BJ (cell line): ENCODE data around the gene RHBDL2. TPM values are rescaled to one million over a fixed set of nuclear protein-coding genes. Genes with fewer than 3 reads are reported as not detected.
A peak's percentile ranks its signal among the peaks of the same experiment; 100 is the strongest.
"Not testable (repeated sequence)": the region's sequence is repeated elsewhere in the genome, so short reads cannot be mapped to it uniquely, and the experiment has no call there.

ENCODE experiments used
- CTCF ChIA-PET: fragments of 350-600 bp; formaldehyde crosslinking; extraction: SDS; loops from one replicate; lab custom pipeline; 2021; ENCODE audit warnings: antibody characterized with exemption, inconsistent platforms; lab: Yijun Ruan, JAX
- POLR2A ChIA-PET: fragments of 300-600 bp; sonication (Branson Sonifier 250); formaldehyde crosslinking; extraction: SDS; loops from one replicate; lab custom pipeline; 2021; ENCODE audit warnings: antibody characterized with exemption; lab: Charles Lee
- DNase-seq: peaks from one replicate; pipeline ENCODE4 v3.0.0-alpha.2; 2011; ENCODE audit warnings: low read depth
- H3K27me3 ChIP-seq: 2 replicates; pipeline ENCODE4 v1.6.0; 2011; ENCODE audit warnings: low read length; ENCODE audit not compliant: control insufficient read depth, insufficient read depth
- H3K36me3 ChIP-seq: 2 replicates; pipeline ENCODE4 v1.5.1; 2011; ENCODE audit warnings: low read length; ENCODE audit not compliant: control insufficient read depth, insufficient read depth
- H3K4me3 ChIP-seq: 2 replicates; pipeline ENCODE4 v1.5.1; 2011; ENCODE audit warnings: low read depth, mild to moderate bottlenecking, control low read depth, low read length
- CTCF ChIP-seq: IDR thresholded peaks from 2 replicates; pipeline ENCODE4 v1.5.1; 2011; ENCODE audit warnings: low read depth, mild to moderate bottlenecking, control low read depth, inconsistent platforms, low read length, moderate library complexity; ENCODE audit not compliant: insufficient read depth
- polyA minus RNA-seq: library from RNA; depleted of rRNA, polyadenylated mRNA; stranded (reverse); fragments of >200 nt; gene quantifications from 2 replicates; pipeline ENCODE4 v1.2.3, GENCODE V29; 2011; rRNA and poly(A)+ RNA removed
- polyA plus RNA-seq: library from polyadenylated mRNA; depleted of rRNA; stranded (reverse); fragments of >200 nt; gene quantifications from 2 replicates; pipeline ENCODE4 v1.2.3, GENCODE V29; 2011; rRNA removed

Gene RHBDL2
- polyA plus RNA-seq (0.07 and 0.33 TPM in 2 replicates), polyA minus RNA-seq (not detected in 2 replicates)

- Histone ChIP-seq H3K36me3 (no peaks in the 10 kb centered on the region), H3K27me3 (no peaks in the 10 kb centered on the region), H3K4me3 (peak within 1 kb of the TSS; percentile 34)
- ChIA-PET CTCF (interaction anchor here (1.2 kb wide), 1 partner anchor 151 kb away, joined by 3 read pairs; no protein-coding TSS in a partner anchor), POLR2A (no interaction called here)
- DNase-seq = no peak
- no peak for TF ChIP-seq CTCF
These were observed at the start of gene RHBDL2 for GRCh38 chr1:38941527-38942019. TSS of gene RHBDL2 (minus strand) at chr1:38941830. CDS start at chr1:38919212, 22,618 bp downstream.

- Histone ChIP-seq H3K36me3 (no peaks in the 10 kb centered on the region; the same call in 1 of the 2 replicates), H3K4me3 (peak within 1 kb of the TSS; percentile 82), H3K27me3 (no peaks in the 10 kb centered on the region)
- ChIA-PET POLR2A (no interaction called here), CTCF (interaction anchor here (1.9 kb wide), 1 partner anchor 101 kb away, joined by 6 read pairs; no protein-coding TSS in a partner anchor)
- peak; percentile 72 for DNase-seq
- TF ChIP-seq CTCF = no peak
These were observed 49.4 kb upstream of the RHBDL2 start, which contains the start of gene AKIRIN1 for GRCh38 chr1:38990738-38991637. TSS of gene AKIRIN1 (plus strand) at chr1:38991276. CDS start at chr1:38991381, 105 bp downstream.

- CTCF ChIA-PET = interaction anchor here (1.9 kb wide), 1 partner anchor 101 kb away, joined by 6 read pairs; no protein-coding TSS in a partner anchor
- DNase-seq = no peak
- Histone ChIP-seq H3K4me3 (peak overlapping the region; percentile 82), H3K27me3 (no peaks in the 10 kb centered on the region), H3K36me3 (no peaks in the 10 kb centered on the region; the same call in 1 of the 2 replicates)
- POLR2A ChIA-PET = no interaction called here
- no peak for TF ChIP-seq CTCF
These were observed 48.7 kb upstream of the RHBDL2 start for GRCh38 chr1:38990386-38990737.

GRCh38 chr1:38989979-38990378 is 48.3 kb upstream of the RHBDL2 start:
- no peak for TF ChIP-seq CTCF
- no peaks in the 10 kb centered on the region; the same call in 1 of the 2 replicates for H3K36me3 ChIP-seq
- ChIA-PET POLR2A (no interaction called here), CTCF (interaction anchor here (1.9 kb wide), 1 partner anchor 102 kb away, joined by 6 read pairs; no protein-coding TSS in a partner anchor)
- no peak for DNase-seq
- no peaks in the 10 kb centered on the region for H3K27me3 ChIP-seq
- H3K4me3 ChIP-seq = no peak overlapping the region

- H3K36me3 ChIP-seq, DNase-seq, H3K27me3 ChIP-seq, H3K4me3 ChIP-seq, POLR2A ChIA-PET, CTCF ChIA-PET: not testable (repeated sequence)
These were observed 37.8 kb upstream of the RHBDL2 start for GRCh38 chr1:38979380-38979779.

- POLR2A ChIA-PET, CTCF ChIA-PET, H3K36me3 ChIP-seq, H3K4me3 ChIP-seq, DNase-seq, H3K27me3 ChIP-seq: not testable (repeated sequence)
These were observed 36.6 kb upstream of the RHBDL2 start for GRCh38 chr1:38978245-38978542.

GRCh38 chr1:38977399-38978244 is 36.0 kb upstream of the RHBDL2 start:
- H3K4me3 ChIP-seq, POLR2A ChIA-PET, H3K36me3 ChIP-seq, DNase-seq, H3K27me3 ChIP-seq: not testable (repeated sequence)
- CTCF ChIA-PET = interaction anchor here (0.7 kb wide), 1 partner anchor 16 kb away, joined by 3 read pairs; no protein-coding TSS in a partner anchor
